Stimulated activated CD4-positive, alpha-beta T cell treated with anti-CD3 and anti-CD28 coated beads, Interleukin-12 subunit alpha, Interleukin-12 subunit beta, amount 100 ng/mL, for 48 hours (primary cell): ENCODE measurements around the gene PCDHGC5.

Source experiments
- DNase-seq, 3 donors: peaks; one replicate each; pipeline ENCODE4 v3.0.0-alpha.2; 2020; ENCODE audit warnings: low read depth in 2 of 3, low spot score in 1 of 3

The PCDHGC5 gene

GRCh38 chr5:141490771-141491170, 1.9 kb downstream of the PCDHGC5 start:
- DNase-seq, result no peak

GRCh38 chr5:141491323-141492167, 2.7 kb downstream of the PCDHGC5 start:
- no peak for DNase-seq

GRCh38 chr5:141492168-141492885, 3.4 kb downstream of the PCDHGC5 start:
- no peak for DNase-seq

GRCh38 chr5:141493500-141494422, 4.9 kb downstream of the PCDHGC5 start:
- DNase-seq, result no peak

- DNase-seq, result no peak
Measured at GRCh38 chr5:141494761-141495452, 6.0 kb downstream of the PCDHGC5 start.

- DNase-seq, result no peak
Measured at GRCh38 chr5:141495453-141495811, 6.6 kb downstream of the PCDHGC5 start.

- no peak for DNase-seq
Measured at GRCh38 chr5:141496038-141496437, 7.2 kb downstream of the PCDHGC5 start.

GRCh38 chr5:141501761-141502160, 12.9 kb downstream of the PCDHGC5 start:
- DNase-seq, result no peak

GRCh38 chr5:141503681-141504080, 14.8 kb downstream of the PCDHGC5 start:
- DNase-seq, result no peak

GRCh38 chr5:141504216-141504615, 15.3 kb downstream of the PCDHGC5 start:
- no peak for DNase-seq

- no peak for DNase-seq
Measured at GRCh38 chr5:141506381-141507155, 17.7 kb downstream of the PCDHGC5 start.

- DNase-seq, result no peak
Measured at GRCh38 chr5:141507387-141508091, 18.7 kb downstream of the PCDHGC5 start.

GRCh38 chr5:141508440-141508797, 19.5 kb downstream of the PCDHGC5 start:
- no peak for DNase-seq

- no peak for DNase-seq
Measured at GRCh38 chr5:141508798-141509611, 20.1 kb downstream of the PCDHGC5 start.

GRCh38 chr5:141510160-141510559, 21.3 kb downstream of the PCDHGC5 start:
- DNase-seq, result no peak

- no peak for DNase-seq
Measured at GRCh38 chr5:141510850-141511601, 22.1 kb downstream of the PCDHGC5 start.

GRCh38 chr5:141511771-141512325, 23.0 kb downstream of the PCDHGC5 start:
- no peak for DNase-seq
